DMS53 treated with DMSO at 0.1 percent for 48 hours (cell line): ENCODE results near the gene KIDINS220.
A peak's percentile ranks its signal among the peaks of the same experiment; 100 is the strongest.

ENCODE experiments used
- DNase-seq: peaks from one replicate; lab custom pipeline; 2025; ENCODE audit not compliant: unreplicated experiment; lab: John Stamatoyannopoulos, UW

KIDINS220 gene

GRCh38 chr2:8836971-8837794 lies at the start of gene KIDINS220:
Gene KIDINS220, minus strand, starts transcription at chr2:8837613. Its CDS starts 10,520 bp downstream, at chr2:8827093.
- peak; percentile 26 for DNase-seq

GRCh38 chr2:8886876-8887275 lies 49.5 kb upstream of the KIDINS220 start:
- no peak for DNase-seq

- DNase-seq, result no peak
Observed at GRCh38 chr2:8886202-8886518, 48.7 kb upstream of the KIDINS220 start.

GRCh38 chr2:8885449-8886201 lies 48.2 kb upstream of the KIDINS220 start:
- DNase-seq, result no peak

- DNase-seq, result no peak
Observed at GRCh38 chr2:8884812-8885211, 47.4 kb upstream of the KIDINS220 start.

- no peak for DNase-seq
Observed at GRCh38 chr2:8882094-8882493, 44.7 kb upstream of the KIDINS220 start.

- DNase-seq, result no peak
Observed at GRCh38 chr2:8877894-8878293, 40.5 kb upstream of the KIDINS220 start.

- no peak for DNase-seq
Observed at GRCh38 chr2:8877332-8877731, 39.9 kb upstream of the KIDINS220 start.

GRCh38 chr2:8876628-8877027 lies 39.2 kb upstream of the KIDINS220 start:
- no peak for DNase-seq

GRCh38 chr2:8872821-8873432 lies 35.5 kb upstream of the KIDINS220 start:
- peak; percentile 39 for DNase-seq

GRCh38 chr2:8870441-8870840 lies 33.0 kb upstream of the KIDINS220 start:
- DNase-seq, result no peak

- DNase-seq, result no peak
Observed at GRCh38 chr2:8867363-8867762, 29.9 kb upstream of the KIDINS220 start.

- DNase-seq, result no peak
Observed at GRCh38 chr2:8863331-8863953, 26.0 kb upstream of the KIDINS220 start.

GRCh38 chr2:8862230-8862629 lies 24.8 kb upstream of the KIDINS220 start:
- DNase-seq, result no peak

- no peak for DNase-seq
Observed at GRCh38 chr2:8861797-8862196, 24.4 kb upstream of the KIDINS220 start.

- DNase-seq, result no peak
Observed at GRCh38 chr2:8860239-8860638, 22.8 kb upstream of the KIDINS220 start.

- no peak for DNase-seq
Observed at GRCh38 chr2:8858910-8859309, 21.5 kb upstream of the KIDINS220 start.

- DNase-seq, result no peak
Observed at GRCh38 chr2:8858264-8858663, 20.9 kb upstream of the KIDINS220 start.

- DNase-seq, result no peak
Observed at GRCh38 chr2:8857709-8858108, 20.3 kb upstream of the KIDINS220 start.

- no peak for DNase-seq
Observed at GRCh38 chr2:8856176-8856575, 18.8 kb upstream of the KIDINS220 start.

GRCh38 chr2:8855010-8855409 lies 17.6 kb upstream of the KIDINS220 start:
- no peak for DNase-seq

GRCh38 chr2:8853426-8853825 lies 16.0 kb upstream of the KIDINS220 start:
- no peak for DNase-seq
